WTC11 (cell line): Measurements from ENCODE around the gene PATE3.

Experiments
- ATF3 ChIP-seq: sonication (generic); formaldehyde crosslinking; conservative IDR thresholded peaks from 2 replicates; pipeline ENCODE4 v1.8.1; 2022; ENCODE audit warnings: mild to moderate bottlenecking, missing genetic modification reagents
- CREB1 ChIP-seq: sonication (generic); formaldehyde crosslinking; IDR thresholded peaks from 2 replicates; pipeline ENCODE4 v1.8.0; 2023; ENCODE audit warnings: mild to moderate bottlenecking, missing genetic modification reagents
- CREM ChIP-seq: sonication (generic); formaldehyde crosslinking; IDR thresholded peaks from 2 replicates; pipeline ENCODE4 v1.8.1; 2022; ENCODE audit warnings: mild to moderate bottlenecking, missing genetic modification reagents, moderate library complexity
- CTCF ChIP-seq: fragments of 200-600 bp; IDR thresholded peaks from 2 replicates; pipeline ENCODE4 v1.8.0; 2022; ENCODE audit warnings: antibody characterized with exemption
- E2F1 ChIP-seq: sonication (generic); formaldehyde crosslinking; IDR thresholded peaks from 2 replicates; pipeline ENCODE4 v1.8.0; 2022; ENCODE audit warnings: mild to moderate bottlenecking, missing genetic modification reagents
- FOXJ3 ChIP-seq: sonication (generic); formaldehyde crosslinking; IDR thresholded peaks from 2 replicates; pipeline ENCODE4 v1.9.0; 2021; ENCODE audit warnings: missing genetic modification reagents, mild to moderate bottlenecking, borderline replicate concordance
- NR3C1 ChIP-seq: sonication (generic); formaldehyde crosslinking; conservative IDR thresholded peaks from 2 replicates; pipeline ENCODE4 v1.8.1; 2023; ENCODE audit warnings: low read depth, mild to moderate bottlenecking, missing genetic modification reagents
- PREB ChIP-seq: sonication (generic); formaldehyde crosslinking; IDR thresholded peaks from 2 replicates; pipeline ENCODE4 v1.8.1; 2022; ENCODE audit warnings: mild to moderate bottlenecking, missing genetic modification reagents, moderate library complexity, borderline replicate concordance
- SMAD3 ChIP-seq: sonication (generic); formaldehyde crosslinking; IDR thresholded peaks from 2 replicates; pipeline ENCODE4 v1.8.0; 2022; ENCODE audit warnings: missing genetic modification reagents, mild to moderate bottlenecking, borderline replicate concordance
- TEAD4 ChIP-seq: sonication (generic); formaldehyde crosslinking; IDR thresholded peaks from 2 replicates; pipeline ENCODE4 v1.8.0; 2022; ENCODE audit warnings: mild to moderate bottlenecking, missing genetic modification reagents
- ZBTB43 ChIP-seq: sonication (generic); formaldehyde crosslinking; IDR thresholded peaks from 2 replicates; pipeline ENCODE4 v1.8.1; 2023; ENCODE audit warnings: mild to moderate bottlenecking, missing genetic modification reagents
- TF ChIP-seq, protein P1 (sequence below): fragments of 250-450 bp; sonication (Bioruptor Pico); IDR thresholded peaks from 2 replicates; pipeline ENCODE4 v1.9.0; 2021; ENCODE audit warnings: mild to moderate bottlenecking
- TF ChIP-seq, protein P2 (sequence below): sonication (generic); formaldehyde crosslinking; IDR thresholded peaks from 2 replicates; pipeline ENCODE4 v1.8.0; 2022; ENCODE audit warnings: mild to moderate bottlenecking, missing genetic modification reagents
- TF ChIP-seq, protein P3 (sequence below): sonication (generic); formaldehyde crosslinking; conservative IDR thresholded peaks from 2 replicates; pipeline ENCODE4 v1.8.1; 2023; ENCODE audit warnings: mild to moderate bottlenecking, low read depth, missing genetic modification reagents, moderate library complexity

- TF ChIP-seq CTCF (no peak), CREB1 (CRISPR knock-in tag) (no peak), E2F1 (CRISPR knock-in tag) (no peak), PREB (CRISPR knock-in tag) (no peak), NR3C1 (no peak), ZBTB43 (CRISPR knock-in tag) (no peak), FOXJ3 (CRISPR knock-in tag) (no peak), TEAD4 (CRISPR knock-in tag) (no peak), CREM (no peak), SMAD3 (CRISPR knock-in tag) (no peak), ATF3 (no peak)
- TF ChIP-seq, protein P1, sequence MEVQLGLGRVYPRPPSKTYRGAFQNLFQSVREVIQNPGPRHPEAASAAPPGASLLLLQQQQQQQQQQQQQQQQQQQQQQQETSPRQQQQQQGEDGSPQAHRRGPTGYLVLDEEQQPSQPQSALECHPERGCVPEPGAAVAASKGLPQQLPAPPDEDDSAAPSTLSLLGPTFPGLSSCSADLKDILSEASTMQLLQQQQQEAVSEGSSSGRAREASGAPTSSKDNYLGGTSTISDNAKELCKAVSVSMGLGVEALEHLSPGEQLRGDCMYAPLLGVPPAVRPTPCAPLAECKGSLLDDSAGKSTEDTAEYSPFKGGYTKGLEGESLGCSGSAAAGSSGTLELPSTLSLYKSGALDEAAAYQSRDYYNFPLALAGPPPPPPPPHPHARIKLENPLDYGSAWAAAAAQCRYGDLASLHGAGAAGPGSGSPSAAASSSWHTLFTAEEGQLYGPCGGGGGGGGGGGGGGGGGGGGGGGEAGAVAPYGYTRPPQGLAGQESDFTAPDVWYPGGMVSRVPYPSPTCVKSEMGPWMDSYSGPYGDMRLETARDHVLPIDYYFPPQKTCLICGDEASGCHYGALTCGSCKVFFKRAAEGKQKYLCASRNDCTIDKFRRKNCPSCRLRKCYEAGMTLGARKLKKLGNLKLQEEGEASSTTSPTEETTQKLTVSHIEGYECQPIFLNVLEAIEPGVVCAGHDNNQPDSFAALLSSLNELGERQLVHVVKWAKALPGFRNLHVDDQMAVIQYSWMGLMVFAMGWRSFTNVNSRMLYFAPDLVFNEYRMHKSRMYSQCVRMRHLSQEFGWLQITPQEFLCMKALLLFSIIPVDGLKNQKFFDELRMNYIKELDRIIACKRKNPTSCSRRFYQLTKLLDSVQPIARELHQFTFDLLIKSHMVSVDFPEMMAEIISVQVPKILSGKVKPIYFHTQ (CRISPR knock-in tag) = no peak
- TF ChIP-seq, protein P2, sequence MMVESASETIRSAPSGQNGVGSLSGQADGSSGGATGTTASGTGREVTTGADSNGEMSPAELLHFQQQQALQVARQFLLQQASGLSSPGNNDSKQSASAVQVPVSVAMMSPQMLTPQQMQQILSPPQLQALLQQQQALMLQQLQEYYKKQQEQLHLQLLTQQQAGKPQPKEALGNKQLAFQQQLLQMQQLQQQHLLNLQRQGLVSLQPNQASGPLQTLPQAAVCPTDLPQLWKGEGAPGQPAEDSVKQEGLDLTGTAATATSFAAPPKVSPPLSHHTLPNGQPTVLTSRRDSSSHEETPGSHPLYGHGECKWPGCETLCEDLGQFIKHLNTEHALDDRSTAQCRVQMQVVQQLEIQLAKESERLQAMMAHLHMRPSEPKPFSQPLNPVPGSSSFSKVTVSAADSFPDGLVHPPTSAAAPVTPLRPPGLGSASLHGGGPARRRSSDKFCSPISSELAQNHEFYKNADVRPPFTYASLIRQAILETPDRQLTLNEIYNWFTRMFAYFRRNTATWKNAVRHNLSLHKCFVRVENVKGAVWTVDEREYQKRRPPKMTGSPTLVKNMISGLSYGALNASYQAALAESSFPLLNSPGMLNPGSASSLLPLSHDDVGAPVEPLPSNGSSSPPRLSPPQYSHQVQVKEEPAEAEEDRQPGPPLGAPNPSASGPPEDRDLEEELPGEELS (CRISPR knock-in tag) = no peak
- TF ChIP-seq, protein P3, sequence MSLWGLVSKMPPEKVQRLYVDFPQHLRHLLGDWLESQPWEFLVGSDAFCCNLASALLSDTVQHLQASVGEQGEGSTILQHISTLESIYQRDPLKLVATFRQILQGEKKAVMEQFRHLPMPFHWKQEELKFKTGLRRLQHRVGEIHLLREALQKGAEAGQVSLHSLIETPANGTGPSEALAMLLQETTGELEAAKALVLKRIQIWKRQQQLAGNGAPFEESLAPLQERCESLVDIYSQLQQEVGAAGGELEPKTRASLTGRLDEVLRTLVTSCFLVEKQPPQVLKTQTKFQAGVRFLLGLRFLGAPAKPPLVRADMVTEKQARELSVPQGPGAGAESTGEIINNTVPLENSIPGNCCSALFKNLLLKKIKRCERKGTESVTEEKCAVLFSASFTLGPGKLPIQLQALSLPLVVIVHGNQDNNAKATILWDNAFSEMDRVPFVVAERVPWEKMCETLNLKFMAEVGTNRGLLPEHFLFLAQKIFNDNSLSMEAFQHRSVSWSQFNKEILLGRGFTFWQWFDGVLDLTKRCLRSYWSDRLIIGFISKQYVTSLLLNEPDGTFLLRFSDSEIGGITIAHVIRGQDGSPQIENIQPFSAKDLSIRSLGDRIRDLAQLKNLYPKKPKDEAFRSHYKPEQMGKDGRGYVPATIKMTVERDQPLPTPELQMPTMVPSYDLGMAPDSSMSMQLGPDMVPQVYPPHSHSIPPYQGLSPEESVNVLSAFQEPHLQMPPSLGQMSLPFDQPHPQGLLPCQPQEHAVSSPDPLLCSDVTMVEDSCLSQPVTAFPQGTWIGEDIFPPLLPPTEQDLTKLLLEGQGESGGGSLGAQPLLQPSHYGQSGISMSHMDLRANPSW (CRISPR knock-in tag) = no peak
Measured at GRCh38 chr11:125833016-125833415, 45.1 kb downstream of the PATE3 start, which contains the start of gene PATE4.
